Activated naive CD4-positive, alpha-beta T cell treated with anti-CD3 and anti-CD28 coated beads, Interleukin-2, amount 10 ng/mL, durations not matched to agents 7 days and 5 days (primary cell): ENCODE measurements around the gene TBL2.

ENCODE experiments used
- CTCF ChIA-PET: fragments of 350-600 bp; sonication (Branson Sonifier 250); formaldehyde crosslinking; loops from one replicate; lab custom pipeline; 2021; ENCODE audit warnings: antibody characterized with exemption; lab: Charles Lee
- DNase-seq: peaks from one replicate; pipeline ENCODE4 v3.0.0-alpha.2; 2020
- H3K27ac Mint-ChIP-seq: one replicate; pipeline ENCODE4 v1.8.0; 2021; ENCODE audit warnings: mild to moderate bottlenecking, moderate library complexity, mixed read lengths
- H3K27me3 Mint-ChIP-seq: one replicate; pipeline ENCODE4 v1.8.0; 2021; ENCODE audit warnings: mild to moderate bottlenecking, mixed read lengths
- H3K36me3 Mint-ChIP-seq: one replicate; pipeline ENCODE4 v1.8.0; 2021; ENCODE audit warnings: mixed read lengths
- H3K4me1 Mint-ChIP-seq: one replicate; pipeline ENCODE4 v1.8.0; 2021; ENCODE audit warnings: mixed read lengths
- H3K4me3 Mint-ChIP-seq: one replicate; pipeline ENCODE4 v1.8.0; 2021; ENCODE audit warnings: mild to moderate bottlenecking, moderate library complexity, mixed read lengths
- H3K9me3 Mint-ChIP-seq: one replicate; pipeline ENCODE4 v1.8.0; 2021; ENCODE audit warnings: mixed read lengths

The TBL2 gene

DNA sequence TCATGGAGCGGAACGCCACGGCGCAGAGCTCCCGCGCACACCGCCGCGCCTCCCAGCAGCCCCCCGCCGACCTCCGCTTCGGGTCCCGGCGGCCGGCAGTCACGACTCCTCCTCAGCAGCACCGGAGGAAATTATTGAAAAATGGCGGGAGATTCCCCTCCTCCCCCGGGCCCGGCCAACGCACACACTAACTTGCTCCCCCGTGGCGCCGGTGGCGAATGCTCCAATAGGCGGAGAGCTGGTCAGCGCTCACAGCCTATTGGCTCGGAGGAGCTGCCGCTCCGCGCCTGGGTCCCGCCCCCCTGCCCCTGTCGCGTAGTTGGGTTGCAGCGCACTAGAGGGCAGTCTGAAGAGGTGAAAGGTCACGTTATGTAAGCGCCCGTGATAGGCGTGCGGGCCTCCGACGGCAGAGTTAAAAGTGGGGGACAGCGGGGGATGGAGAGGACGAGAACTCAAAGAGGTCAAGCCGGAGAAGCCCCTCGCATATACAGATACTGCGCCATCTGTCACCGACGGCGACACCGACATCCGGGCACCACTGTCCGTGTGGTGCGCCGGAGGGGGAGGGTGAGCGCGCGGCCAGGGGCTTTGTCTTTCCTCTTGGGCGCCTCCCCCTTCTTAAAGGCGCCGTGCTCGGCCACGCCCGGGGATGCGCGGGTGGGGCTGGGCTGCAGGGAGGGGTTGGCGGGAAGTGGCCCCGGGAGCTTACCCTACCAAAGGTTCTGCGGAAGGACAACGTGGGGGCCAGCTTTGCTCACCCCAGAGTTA is 56.1 kb downstream of the TBL2 start, which contains the start of gene BAZ1B:
TSS of gene BAZ1B (minus strand) at position 189 of the 768 bp plus-strand sequence. CDS start 360 bp downstream, outside the sequence.
- Mint-ChIP-seq H3K4me1 (peaks cover 71% of the 10 kb centered on the region), H3K36me3 (peaks cover 33% of the 10 kb centered on the region), H3K9me3 (no peaks in the 10 kb centered on the region), H3K4me3 (peak within 1 kb of the TSS; percentile 98), H3K27ac (peak within 1 kb of the TSS; percentile 96), H3K27me3 (no peaks in the 10 kb centered on the region)
- peak; percentile 99 for DNase-seq
- CTCF ChIA-PET = interaction anchor here (0.7 kb wide), 1 partner anchor 503 kb away, joined by 4 read pairs; no protein-coding TSS in a partner anchor

DNA sequence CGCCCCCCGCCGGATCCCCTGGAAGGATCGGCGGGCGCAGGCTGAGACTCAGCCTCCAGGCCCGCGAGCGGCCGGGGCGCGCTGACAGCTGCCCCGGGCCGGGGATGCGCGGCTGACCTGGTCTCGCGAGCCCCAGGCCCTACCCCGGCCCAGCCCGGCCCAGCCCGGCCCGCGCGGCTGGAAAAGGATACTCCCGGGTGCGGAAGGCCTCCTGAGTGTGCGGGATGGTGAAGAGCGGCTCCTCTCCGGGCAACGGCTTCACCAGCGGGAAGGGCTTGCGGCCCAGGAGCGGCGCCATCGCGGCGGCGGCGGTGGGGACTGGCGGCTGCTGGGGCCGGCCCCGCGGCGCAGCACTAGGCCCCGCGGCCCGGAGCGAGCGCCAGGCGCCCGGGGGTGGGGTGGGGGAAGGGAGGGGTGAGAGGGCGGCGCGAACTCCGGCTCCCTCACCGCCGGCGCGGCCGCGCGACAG is 56.7 kb downstream of the TBL2 start:
- Mint-ChIP-seq H3K36me3 (peaks cover 33% of the 10 kb centered on the region), H3K4me3 (peak overlapping the region; percentile 79), H3K9me3 (no peaks in the 10 kb centered on the region), H3K27ac (peak overlapping the region; percentile 65), H3K4me1 (peaks cover 69% of the 10 kb centered on the region), H3K27me3 (no peaks in the 10 kb centered on the region)
- CTCF ChIA-PET = interaction anchor here (1.1 kb wide), 1 partner anchor 45 kb away, joined by 4 read pairs; no protein-coding TSS in a partner anchor
- DNase-seq = no peak

DNA sequence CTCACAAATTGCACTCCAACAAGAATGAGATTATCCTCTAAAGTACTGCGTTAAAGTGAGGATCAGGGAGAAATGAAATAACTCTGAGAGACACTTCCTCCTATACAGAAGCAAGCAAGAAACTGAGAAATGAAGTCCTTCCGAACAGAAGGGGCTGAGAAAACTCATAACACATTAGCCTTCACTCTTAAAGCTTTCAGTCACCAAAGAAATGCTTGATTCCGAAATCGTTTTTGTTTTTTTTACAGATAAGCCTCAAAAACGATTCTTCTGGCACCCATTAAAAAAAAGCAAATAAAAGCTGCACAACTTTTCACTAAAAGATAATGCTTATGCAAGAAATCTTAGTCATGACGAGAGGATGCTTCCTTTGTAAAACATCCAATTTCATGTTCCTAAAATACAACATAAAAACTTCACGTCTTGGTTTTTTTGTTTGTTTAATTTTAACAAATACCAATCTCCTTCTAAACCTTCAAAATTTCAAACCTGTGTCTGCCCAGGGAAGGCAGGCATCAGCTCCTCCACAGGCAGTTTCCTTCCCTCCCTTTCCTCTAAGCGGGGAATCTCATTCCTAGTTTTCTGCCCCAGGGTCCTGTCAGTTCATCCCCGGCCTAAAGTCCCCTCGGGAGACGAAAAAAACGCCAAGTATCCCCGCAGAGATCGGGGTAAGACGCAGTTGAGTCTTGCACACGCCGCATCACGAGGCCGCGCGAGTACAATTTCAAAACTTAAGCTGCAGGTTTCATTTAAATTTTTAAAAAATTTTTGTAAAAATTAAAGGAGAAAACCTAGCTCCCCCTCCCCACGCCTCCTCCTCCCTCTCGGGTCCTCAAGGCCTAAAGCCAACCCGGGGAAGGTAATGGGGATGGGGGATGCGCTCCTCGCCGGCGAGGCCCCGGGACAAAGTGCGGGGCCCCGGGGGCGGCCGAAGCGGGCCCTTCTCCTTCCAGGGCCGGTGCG is 57.4 kb downstream of the TBL2 start:
- CTCF ChIA-PET = interaction anchor here (0.6 to 1.1 kb wide), 3 partner anchors 13 to 214 kb away, joined by 3 to 4 read pairs (median 3); no protein-coding TSS in a partner anchor
- Mint-ChIP-seq H3K36me3 (peaks cover 33% of the 10 kb centered on the region), H3K27me3 (no peaks in the 10 kb centered on the region), H3K4me1 (peaks cover 63% of the 10 kb centered on the region), H3K27ac (peak overlapping the region; percentile 96), H3K4me3 (peak overlapping the region; percentile 98), H3K9me3 (no peaks in the 10 kb centered on the region)
- DNase-seq = peak; percentile 28

DNA sequence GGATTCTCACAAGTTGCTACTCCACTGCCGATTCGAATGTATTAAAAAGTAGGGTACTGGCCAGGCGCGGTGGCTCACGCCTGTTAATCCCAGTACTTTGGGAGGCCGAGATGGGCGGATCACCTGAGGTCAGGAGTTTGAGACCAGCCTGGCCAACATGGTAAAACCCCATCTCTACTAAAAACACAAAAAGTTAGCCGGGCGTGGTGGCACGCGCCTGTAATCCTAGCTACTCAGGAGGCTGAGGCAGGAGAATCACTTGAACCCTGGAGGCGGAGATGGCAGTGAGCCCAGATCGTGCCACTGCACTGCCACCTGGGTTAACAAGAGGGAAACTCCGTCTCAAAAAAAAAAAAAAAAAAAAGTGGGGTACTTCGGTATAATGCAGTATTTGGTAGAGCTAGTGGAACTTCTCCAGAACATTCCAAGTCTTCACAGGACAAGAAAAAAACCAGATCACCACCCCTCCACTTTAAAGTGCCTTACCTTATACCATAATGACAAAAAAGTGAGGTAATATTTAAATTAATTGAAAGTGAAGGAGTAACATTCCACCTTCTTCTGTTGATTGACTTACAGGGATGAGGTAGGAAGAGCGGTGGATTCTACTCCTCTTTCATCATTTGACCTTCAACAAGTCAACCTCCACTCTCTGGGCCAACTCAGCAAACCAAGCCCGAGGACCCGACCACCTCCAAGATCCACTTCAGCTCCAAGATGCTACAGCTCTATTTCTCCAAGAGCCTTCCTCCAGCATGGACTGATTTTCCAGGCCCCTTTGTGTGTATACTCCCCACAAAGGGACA is 58.3 kb downstream of the TBL2 start:
- Mint-ChIP-seq H3K36me3 (peaks cover 38% of the 10 kb centered on the region), H3K27me3 (no peaks in the 10 kb centered on the region)

GRCh38 chr7:73518470-73518869 is 59.9 kb downstream of the TBL2 start:
- H3K4me1 Mint-ChIP-seq = peaks cover 50% of the 10 kb centered on the region
- H3K4me3 Mint-ChIP-seq = peak overlapping the region; percentile 98
- peaks cover 45% of the 10 kb centered on the region for H3K36me3 Mint-ChIP-seq
- no peaks in the 10 kb centered on the region for H3K27me3 Mint-ChIP-seq
- no peaks in the 10 kb centered on the region for H3K9me3 Mint-ChIP-seq
- DNase-seq = no peak
- peak overlapping the region; percentile 96 for H3K27ac Mint-ChIP-seq
- CTCF ChIA-PET = interaction anchor here (0.6 to 1.2 kb wide), 3 partner anchors 9 to 67 kb away, joined by 3 to 4 read pairs (median 3); no protein-coding TSS in a partner anchor

More for the DNA sequence above, 58.3 kb downstream of the TBL2 start:
- CTCF ChIA-PET = interaction anchor here (0.6 to 1.5 kb wide), 5 partner anchors 10 to 214 kb away, joined by 3 to 5 read pairs (median 3); no protein-coding TSS in a partner anchor
- peak; percentile 47 for DNase-seq
- peaks cover 57% of the 10 kb centered on the region for H3K4me1 Mint-ChIP-seq
- H3K9me3 Mint-ChIP-seq = no peaks in the 10 kb centered on the region
- H3K4me3 Mint-ChIP-seq = peak overlapping the region; percentile 98
- H3K27ac Mint-ChIP-seq = peak overlapping the region; percentile 96
